Hepatocyte (in vitro differentiated cells): Measurements from ENCODE around the gene MEDAG. TPM values are rescaled to one million over a fixed set of nuclear protein-coding genes. Genes with fewer than 3 reads are reported as not detected.

Source experiments
- DNase-seq: peaks from one replicate; pipeline ENCODE4 v3.0.0-alpha.2; 2016; ENCODE audit warnings: low spot score
- H2AFZ ChIP-seq: fragments of 200-600 bp; sonication (generic); 2 replicates; pipeline ENCODE4 v1.6.0; 2016; ENCODE audit warnings: antibody characterized with exemption, mild to moderate bottlenecking
- H3K27ac ChIP-seq: fragments of 200-600 bp; sonication (generic); 2 replicates; pipeline ENCODE4 v1.5.1; 2016; ENCODE audit warnings: mild to moderate bottlenecking
- H3K27me3 ChIP-seq: fragments of 200-600 bp; sonication (generic); 2 replicates; pipeline ENCODE4 v1.6.1; 2016
- H3K36me3 ChIP-seq: fragments of 200-600 bp; sonication (generic); replicated peaks from 2 replicates; pipeline ENCODE4 v1.5.1; 2016; ENCODE audit warnings: low read depth; ENCODE audit not compliant: insufficient read depth
- H3K4me1 ChIP-seq: fragments of 200-600 bp; sonication (generic); 2 replicates; pipeline ENCODE4 v1.5.1; 2016; ENCODE audit warnings: mild to moderate bottlenecking, moderate library complexity; ENCODE audit not compliant: insufficient read depth
- H3K4me2 ChIP-seq: fragments of 200-600 bp; sonication (generic); 2 replicates; pipeline ENCODE4 v1.6.0; 2016
- H3K4me3 ChIP-seq: fragments of 200-600 bp; sonication (generic); 2 replicates; pipeline ENCODE4 v1.5.1; 2016; ENCODE audit warnings: mild to moderate bottlenecking
- H3K79me2 ChIP-seq: fragments of 200-600 bp; sonication (generic); 2 replicates; pipeline ENCODE4 v1.6.0; 2017; ENCODE audit warnings: mild to moderate bottlenecking
- H3K9me2 ChIP-seq: fragments of 200-600 bp; sonication (generic); replicated peaks from 2 replicates; pipeline ENCODE4 v1.6.0; 2017; ENCODE audit warnings: mild to moderate bottlenecking; ENCODE audit not compliant: insufficient read depth
- H3K9me3 ChIP-seq: fragments of 200-600 bp; sonication (generic); 2 replicates; pipeline ENCODE4 v1.5.1; 2016; ENCODE audit warnings: low read depth, mild to moderate bottlenecking
- H4K20me1 ChIP-seq: fragments of 200-600 bp; sonication (generic); 2 replicates; pipeline ENCODE4 v1.6.0; 2016; ENCODE audit warnings: mild to moderate bottlenecking; ENCODE audit not compliant: insufficient read depth, poor library complexity, severe bottlenecking
- CTCF ChIP-seq: fragments of 200-600 bp; sonication (generic); IDR thresholded peaks from 2 replicates; pipeline ENCODE4 v1.5.1; 2016; ENCODE audit warnings: antibody characterized with exemption, mild to moderate bottlenecking; ENCODE audit not compliant: poor library complexity
- EZH2 ChIP-seq: fragments of 200-600 bp; sonication (generic); IDR thresholded peaks from 2 replicates; pipeline ENCODE4 v1.6.1; 2016; ENCODE audit warnings: antibody characterized with exemption, mild to moderate bottlenecking, borderline replicate concordance
- EZH2phosphoT487 ChIP-seq: fragments of 200-600 bp; sonication (generic); IDR thresholded peaks from one replicate; pipeline ENCODE4 v1.6.1; 2018; ENCODE audit warnings: antibody characterized with exemption, mild to moderate bottlenecking, low read depth, moderate library complexity; ENCODE audit not compliant: unreplicated experiment, severe bottlenecking
- WGBS: methylation state at CpG from one replicate; pipeline ENCODE4 v1.1.6; 2016; ENCODE audit warnings: low lambda C conversion rate; ENCODE audit errors: missing lambda C conversion rate; 5-methylcytosine and 5-hydroxymethylcytosine counted together
- polyA plus RNA-seq: library from polyadenylated mRNA; unstranded; fragments of >200 nt; fragmentation: Nextera tagmentation; extraction: Ambion mirVana; gene quantifications from 2 replicates; pipeline ENCODE4 v1.2.1, GENCODE V29; 2016
- total RNA-seq: library from RNA; depleted of rRNA; stranded (reverse); fragments of >200 nt; gene quantifications from 2 replicates; pipeline ENCODE4 v1.2.3, GENCODE V29; 2014

Gene MEDAG
- total and polyA plus RNA-seq, 2 experiments from 2014 or later = 0.03 to 0.28 TPM

- Histone ChIP-seq H3K9me2 (no peaks in the 10 kb centered on the region), H2AFZ (no peak overlapping the region), H4K20me1 (no peaks in the 10 kb centered on the region), H3K4me3 (no peak overlapping the region), H3K4me1 (peaks cover 7% of the 10 kb centered on the region), H3K27me3 (no peaks in the 10 kb centered on the region), H3K27ac (no peak overlapping the region), H3K9me3 (no peaks in the 10 kb centered on the region), H3K4me2 (no peak overlapping the region), H3K36me3 (no peaks in the 10 kb centered on the region), H3K79me2 (no peaks in the 10 kb centered on the region)
- WGBS = 89% methylated on average over 5 of the region's 5 CpGs
- TF ChIP-seq EZH2phosphoT487 (no peak), CTCF (no peak), EZH2 (no peak)
- no peak for DNase-seq
Observed at GRCh38 chr13:30900952-30901749, 4.9 kb upstream of the MEDAG start.

GRCh38 chr13:30904043-30904442 lies 2.0 kb upstream of the MEDAG start:
- Histone ChIP-seq H3K4me3 (no peak overlapping the region), H3K4me2 (no peak overlapping the region), H3K79me2 (no peaks in the 10 kb centered on the region), H4K20me1 (no peaks in the 10 kb centered on the region), H3K27ac (no peak overlapping the region), H3K36me3 (no peaks in the 10 kb centered on the region), H3K9me2 (no peaks in the 10 kb centered on the region), H3K9me3 (no peaks in the 10 kb centered on the region), H3K27me3 (no peaks in the 10 kb centered on the region), H3K4me1 (peaks cover 28% of the 10 kb centered on the region), H2AFZ (no peak overlapping the region)
- DNase-seq = no peak
- no peak for TF ChIP-seq CTCF
- no peak for TF ChIP-seq EZH2phosphoT487
- TF ChIP-seq EZH2 = no peak
- 91% methylated on average over 1 of the region's 1 CpG for WGBS

- Histone ChIP-seq H3K27ac (no peak overlapping the region), H4K20me1 (no peaks in the 10 kb centered on the region), H3K4me3 (no peak overlapping the region), H2AFZ (no peak overlapping the region), H3K27me3 (no peaks in the 10 kb centered on the region), H3K79me2 (no peaks in the 10 kb centered on the region), H3K9me3 (no peaks in the 10 kb centered on the region), H3K4me2 (peak overlapping the region; percentile 25), H3K9me2 (no peaks in the 10 kb centered on the region), H3K36me3 (no peaks in the 10 kb centered on the region), H3K4me1 (peaks cover 22% of the 10 kb centered on the region)
- no peak for TF ChIP-seq CTCF
- no peak for TF ChIP-seq EZH2phosphoT487
- DNase-seq = no peak
- WGBS = 91% methylated on average over 42 of the region's 60 CpGs
Observed at GRCh38 chr13:30906411-30907051, 460 bp downstream of the MEDAG start.
